ENCODE results near the gene MBNL1. TPM values are rescaled to one million over a fixed set of nuclear protein-coding genes. Genes with fewer than 3 reads are reported as not detected.

Gene MBNL1
- total RNA-seq, 2 experiments from 2014 or later: 163 to 174 TPM

DNA sequence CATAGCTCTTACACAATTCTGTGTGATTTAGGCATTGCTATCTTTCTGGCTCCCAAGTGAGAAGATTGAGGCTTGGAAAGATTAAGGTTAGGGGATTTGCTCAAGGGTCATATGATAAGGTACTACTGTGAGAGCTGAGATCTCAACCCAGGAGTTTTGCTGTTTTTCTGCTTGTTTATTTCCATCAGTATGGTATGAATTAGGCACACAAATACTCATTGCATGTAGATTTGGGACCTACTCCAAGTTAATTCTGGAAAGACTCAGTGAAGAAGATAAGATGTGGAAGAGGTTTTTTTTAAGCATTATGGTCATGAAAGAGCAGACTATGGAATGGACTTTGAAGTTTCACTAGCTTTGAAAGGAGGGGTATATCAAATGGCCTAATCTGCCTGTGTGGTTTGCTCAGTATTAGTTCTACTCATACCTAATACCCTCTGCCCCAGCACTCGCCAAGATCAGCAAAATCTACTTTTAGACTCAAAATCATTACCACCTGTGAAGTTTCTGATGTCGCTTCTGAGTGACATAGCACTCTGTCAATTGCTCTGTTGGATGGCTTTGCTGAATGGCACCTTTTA is 12.5 kb downstream of the MBNL1 start:
- CTCF ChIA-PET (ENCODE audit: unreplicated experiment): interaction anchor here (0.6 kb wide), 1 partner anchor 17 kb away, joined by 4 read pairs; no protein-coding TSS in a partner anchor
- H3K79me2 ChIP-seq (ENCODE audit: insufficient read depth, low read depth, low read length): peaks cover 99% of the 10 kb centered on the region
- no peak for DNase-seq (ENCODE audit: low spot score)
- peak overlapping the region; percentile 74 for H3K4me2 ChIP-seq (ENCODE audit: low read length)
- TF ChIP-seq, protein P1, sequence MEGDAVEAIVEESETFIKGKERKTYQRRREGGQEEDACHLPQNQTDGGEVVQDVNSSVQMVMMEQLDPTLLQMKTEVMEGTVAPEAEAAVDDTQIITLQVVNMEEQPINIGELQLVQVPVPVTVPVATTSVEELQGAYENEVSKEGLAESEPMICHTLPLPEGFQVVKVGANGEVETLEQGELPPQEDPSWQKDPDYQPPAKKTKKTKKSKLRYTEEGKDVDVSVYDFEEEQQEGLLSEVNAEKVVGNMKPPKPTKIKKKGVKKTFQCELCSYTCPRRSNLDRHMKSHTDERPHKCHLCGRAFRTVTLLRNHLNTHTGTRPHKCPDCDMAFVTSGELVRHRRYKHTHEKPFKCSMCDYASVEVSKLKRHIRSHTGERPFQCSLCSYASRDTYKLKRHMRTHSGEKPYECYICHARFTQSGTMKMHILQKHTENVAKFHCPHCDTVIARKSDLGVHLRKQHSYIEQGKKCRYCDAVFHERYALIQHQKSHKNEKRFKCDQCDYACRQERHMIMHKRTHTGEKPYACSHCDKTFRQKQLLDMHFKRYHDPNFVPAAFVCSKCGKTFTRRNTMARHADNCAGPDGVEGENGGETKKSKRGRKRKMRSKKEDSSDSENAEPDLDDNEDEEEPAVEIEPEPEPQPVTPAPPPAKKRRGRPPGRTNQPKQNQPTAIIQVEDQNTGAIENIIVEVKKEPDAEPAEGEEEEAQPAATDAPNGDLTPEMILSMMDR (conservative IDR thresholded peaks at IDR 0.05; ENCODE audit: low read length): no peak
- TF ChIP-seq EZH2phosphoT487 (IDR thresholded peaks at IDR 0.05; ENCODE audit: borderline replicate concordance, low read depth, low read length): no peak
- no peaks in the 10 kb centered on the region for H3K9me2 ChIP-seq (ENCODE audit: insufficient read depth, low read length)
- no TSS peak for BruUV-seq (replicated peaks)
- H3K4me3 ChIP-seq (ENCODE audit: low read depth, low read length, poor library complexity, severe bottlenecking): no peak overlapping the region
- H3K9me3 ChIP-seq (ENCODE audit: low read length): no peaks in the 10 kb centered on the region
- peaks cover 12% of the 10 kb centered on the region for H3K36me3 ChIP-seq (ENCODE audit: insufficient read depth, low read length)
- no peak overlapping the region for H2AFZ ChIP-seq (ENCODE audit: low read length)
- intact Hi-C loops (cut with micrococcal nuclease; ENCODE audit: unreplicated experiment): no loop called here
- POLR2A ChIA-PET: interaction anchor here (0.8 to 9.4 kb wide), 14 partner anchors 9 to 166 kb away, joined by 3 to 79 read pairs (median 4); partner anchors contain the start of gene MBNL1
- peaks cover 68% of the 10 kb centered on the region for H4K20me1 ChIP-seq (ENCODE audit: insufficient read depth, low read length)
- H3K27ac ChIP-seq (ENCODE audit: low read depth, low read length, poor library complexity, severe bottlenecking): no peak overlapping the region
- H3K4me1 ChIP-seq (ENCODE audit: insufficient read depth, low read length, poor library complexity, severe bottlenecking): peaks cover 94% of the 10 kb centered on the region

DNA sequence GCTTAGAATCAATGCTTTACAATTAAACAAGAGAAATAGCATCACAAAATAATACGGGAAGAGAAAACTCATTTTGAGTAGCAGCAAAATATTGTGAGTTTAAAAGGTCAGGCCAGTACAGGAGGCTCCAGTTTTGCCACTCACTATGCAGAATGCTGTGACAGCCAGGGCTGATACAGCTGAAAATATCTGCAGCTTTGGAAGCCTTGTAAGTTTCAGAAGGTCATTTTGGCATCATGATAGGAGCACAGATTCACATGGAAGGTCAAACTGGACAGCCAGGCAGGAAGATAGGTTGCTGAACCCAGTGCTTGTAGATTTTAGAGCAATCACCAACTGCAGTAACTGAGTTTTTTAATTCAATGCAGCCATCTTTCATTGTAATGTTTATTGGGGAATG is 14.1 kb downstream of the MBNL1 start:
- BruUV-seq (replicated peaks): no TSS peak
- Histone ChIP-seq H4K20me1 (ENCODE audit: insufficient read depth, low read length) (peaks cover 65% of the 10 kb centered on the region), H3K36me3 (ENCODE audit: insufficient read depth, low read length) (peaks cover 20% of the 10 kb centered on the region), H3K27ac (ENCODE audit: low read depth, low read length, poor library complexity, severe bottlenecking) (peak overlapping the region; percentile 40), H3K79me2 (ENCODE audit: insufficient read depth, low read depth, low read length) (peaks cover 97% of the 10 kb centered on the region), H3K4me3 (ENCODE audit: low read depth, low read length, poor library complexity, severe bottlenecking) (peak overlapping the region; percentile 42), H3K9me2 (ENCODE audit: insufficient read depth, low read length) (no peaks in the 10 kb centered on the region), H2AFZ (ENCODE audit: low read length) (no peak overlapping the region), H3K4me1 (ENCODE audit: insufficient read depth, low read length, poor library complexity, severe bottlenecking) (peaks cover 91% of the 10 kb centered on the region), H3K9me3 (ENCODE audit: low read length) (no peaks in the 10 kb centered on the region), H3K4me2 (ENCODE audit: low read length) (peak overlapping the region; percentile 74)
- ChIA-PET CTCF (ENCODE audit: unreplicated experiment) (interaction anchor here (1.2 kb wide), 1 partner anchor 158 kb away, joined by 3 read pairs; no protein-coding TSS in a partner anchor), POLR2A (interaction anchor here (0.5 to 9.4 kb wide), 7 partner anchors 9 to 155 kb away, joined by 3 to 79 read pairs (median 4); partner anchors contain the start of gene MBNL1)
- TF ChIP-seq EZH2phosphoT487 (IDR thresholded peaks at IDR 0.05; ENCODE audit: borderline replicate concordance, low read depth, low read length): no peak
- TF ChIP-seq, protein P1 (conservative IDR thresholded peaks at IDR 0.05; ENCODE audit: low read length): no peak
- intact Hi-C loops (cut with micrococcal nuclease; ENCODE audit: unreplicated experiment): no loop called here
- no peak for DNase-seq (ENCODE audit: low spot score)
